ENCODE data around the gene TPRX2.
"Not testable (repeated sequence)": the region's sequence is repeated elsewhere in the genome, so short reads cannot be mapped to it uniquely, and the experiment has no call there.

TPRX2 gene

DNA sequence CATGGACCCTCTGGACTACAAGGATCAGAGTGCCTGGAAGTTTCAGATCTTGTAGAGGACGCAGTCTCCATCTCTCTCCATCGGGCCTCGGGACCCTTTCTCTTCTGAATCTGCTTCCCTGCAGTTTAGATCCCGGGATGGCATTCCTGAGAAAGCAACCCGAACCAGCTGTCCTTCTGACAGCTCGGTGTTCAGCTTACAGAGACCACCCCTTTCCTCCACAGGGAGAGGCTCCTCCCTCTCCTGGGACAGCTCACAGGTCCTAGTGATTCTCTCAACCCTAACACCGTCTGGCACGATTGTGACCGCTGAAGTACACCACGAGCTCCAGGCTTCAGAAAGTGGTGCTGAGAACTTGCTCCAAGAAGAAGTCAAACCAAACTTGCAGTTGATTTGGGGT lies 19.1 kb upstream of the TPRX2 start:
- no peak for DNase-seq
- Histone ChIP-seq H3K36me3 (no peaks in the 10 kb centered on the region), H3K4me3 (ENCODE audit: low read depth, low read length) (no peak overlapping the region), H3K9me3 (no peaks in the 10 kb centered on the region), H3K27me3 (no peaks in the 10 kb centered on the region), H3K4me1 (no peaks in the 10 kb centered on the region)
- TF ChIP-seq CTCF (IDR thresholded peaks at IDR 0.05; ENCODE audit: low read depth, low read length), result no peak

DNA sequence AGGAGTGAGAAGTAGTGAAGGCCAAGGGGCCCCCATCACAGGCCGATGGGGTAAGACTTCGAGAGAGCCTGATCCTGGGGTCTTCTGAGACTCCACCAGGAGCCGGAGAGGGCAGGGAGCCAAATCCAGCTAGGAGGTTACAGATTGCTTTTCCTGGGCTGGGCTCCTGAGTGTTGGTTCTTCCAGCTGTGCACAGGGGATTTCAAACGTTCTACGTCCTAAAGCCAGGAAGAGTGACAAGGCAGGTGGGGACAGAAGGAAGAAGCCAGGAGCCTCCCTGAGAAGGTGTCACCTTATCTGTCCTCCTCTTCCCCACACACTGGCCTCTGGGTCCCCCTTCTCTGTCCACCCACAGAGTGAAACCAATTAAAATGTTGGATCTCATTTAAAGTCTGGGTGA lies 16.1 kb upstream of the TPRX2 start:
- no peaks in the 10 kb centered on the region for H3K36me3 ChIP-seq
- no peaks in the 10 kb centered on the region for H3K4me1 ChIP-seq
- H3K9me3 ChIP-seq, result no peaks in the 10 kb centered on the region
- no peak overlapping the region for H3K4me3 ChIP-seq (ENCODE audit: low read depth, low read length)
- TF ChIP-seq CTCF (IDR thresholded peaks at IDR 0.05; ENCODE audit: low read depth, low read length), result no peak
- no peak for DNase-seq
- H3K27me3 ChIP-seq, result no peaks in the 10 kb centered on the region

DNA sequence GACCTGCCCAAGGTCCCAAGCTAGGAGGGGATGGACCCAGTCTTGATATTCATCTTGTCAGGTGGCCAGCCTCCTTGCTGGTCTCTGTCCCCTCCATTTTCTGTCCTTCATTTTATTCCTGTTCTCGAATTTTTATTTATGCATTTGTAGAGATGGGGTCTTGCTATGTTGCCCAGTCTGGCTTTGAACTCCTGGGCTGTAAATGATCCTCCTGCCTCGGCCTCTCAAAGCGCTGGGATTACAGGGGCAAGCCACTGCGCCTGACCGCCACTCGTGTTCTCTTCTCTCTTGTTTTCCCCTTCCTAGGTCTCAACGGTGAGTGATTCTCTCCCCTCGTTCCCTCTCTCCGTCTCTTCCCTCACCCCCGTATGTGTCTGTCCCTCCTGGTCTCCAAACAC lies 10.6 kb upstream of the TPRX2 start:
- H3K27me3 ChIP-seq, result peaks cover 28% of the 10 kb centered on the region
- no peaks in the 10 kb centered on the region for H3K36me3 ChIP-seq
- H3K4me1 ChIP-seq, result no peaks in the 10 kb centered on the region
- TF ChIP-seq CTCF (IDR thresholded peaks at IDR 0.05; ENCODE audit: low read depth, low read length), result no peak
- DNase-seq, result no peak
- H3K4me3 ChIP-seq (ENCODE audit: low read depth, low read length), result no peak overlapping the region
- H3K9me3 ChIP-seq, result no peaks in the 10 kb centered on the region

GRCh38 chr19:47848823-47849473 lies 10.1 kb upstream of the TPRX2 start:
- H3K4me3 ChIP-seq (ENCODE audit: low read depth, low read length), result no peak overlapping the region
- TF ChIP-seq CTCF (IDR thresholded peaks at IDR 0.05; ENCODE audit: low read depth, low read length), result peak; percentile 53
- peaks cover 28% of the 10 kb centered on the region for H3K27me3 ChIP-seq
- H3K36me3 ChIP-seq, result no peaks in the 10 kb centered on the region
- no peak for DNase-seq
- no peaks in the 10 kb centered on the region for H3K4me1 ChIP-seq
- H3K9me3 ChIP-seq, result no peaks in the 10 kb centered on the region

DNA sequence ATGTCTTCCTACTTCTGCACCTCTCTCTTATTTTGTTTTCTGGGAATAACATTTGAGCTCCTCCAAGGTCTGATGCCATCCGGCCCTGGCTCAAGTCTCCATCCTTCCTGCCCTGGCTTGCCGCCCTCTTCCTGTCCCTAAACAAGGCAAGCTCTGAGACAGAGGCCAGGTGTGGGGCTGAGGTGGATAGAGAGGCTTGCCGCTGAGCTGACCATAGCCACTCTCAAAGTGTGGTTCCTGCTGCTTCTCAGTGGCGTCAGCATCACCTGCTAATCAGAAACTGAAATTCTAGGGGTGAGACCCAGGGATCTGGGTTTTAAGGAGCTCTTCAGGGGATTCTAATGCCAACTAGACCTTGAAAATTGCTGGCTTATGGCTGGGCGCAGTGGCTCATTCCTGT lies 6.0 kb upstream of the TPRX2 start:
- TF ChIP-seq CTCF (IDR thresholded peaks at IDR 0.05; ENCODE audit: low read depth, low read length), result no peak
- H3K4me1 ChIP-seq, result no peaks in the 10 kb centered on the region
- H3K27me3 ChIP-seq, result peaks cover 28% of the 10 kb centered on the region
- no peaks in the 10 kb centered on the region for H3K9me3 ChIP-seq
- no peak for DNase-seq
- no peaks in the 10 kb centered on the region for H3K36me3 ChIP-seq
- no peak overlapping the region for H3K4me3 ChIP-seq (ENCODE audit: low read depth, low read length)

DNA sequence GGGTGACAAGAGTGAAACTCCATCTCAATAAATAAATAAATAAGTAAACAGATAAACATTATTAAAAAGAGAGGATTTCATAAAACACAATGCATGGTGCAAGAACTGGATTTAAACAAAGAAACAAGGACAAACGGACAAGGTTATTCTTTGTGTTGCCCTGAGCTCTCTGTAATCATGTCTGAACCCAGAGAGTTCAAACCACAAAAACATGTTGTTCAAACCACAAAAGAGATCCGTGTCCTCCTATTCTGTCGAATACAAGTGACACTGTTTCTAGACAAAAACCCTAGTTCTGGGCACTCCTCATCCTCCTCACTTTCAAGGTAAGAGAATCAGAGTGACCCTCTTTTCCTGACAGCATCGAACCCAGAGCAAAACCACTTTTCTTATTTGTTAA lies 4.6 kb upstream of the TPRX2 start:
- no peaks in the 10 kb centered on the region for H3K4me1 ChIP-seq
- no peaks in the 10 kb centered on the region for H3K9me3 ChIP-seq
- H3K36me3 ChIP-seq, result no peaks in the 10 kb centered on the region
- DNase-seq, result no peak
- no peak for TF ChIP-seq CTCF (IDR thresholded peaks at IDR 0.05; ENCODE audit: low read depth, low read length)
- peaks cover 20% of the 10 kb centered on the region for H3K27me3 ChIP-seq
- no peak overlapping the region for H3K4me3 ChIP-seq (ENCODE audit: low read depth, low read length)

DNA sequence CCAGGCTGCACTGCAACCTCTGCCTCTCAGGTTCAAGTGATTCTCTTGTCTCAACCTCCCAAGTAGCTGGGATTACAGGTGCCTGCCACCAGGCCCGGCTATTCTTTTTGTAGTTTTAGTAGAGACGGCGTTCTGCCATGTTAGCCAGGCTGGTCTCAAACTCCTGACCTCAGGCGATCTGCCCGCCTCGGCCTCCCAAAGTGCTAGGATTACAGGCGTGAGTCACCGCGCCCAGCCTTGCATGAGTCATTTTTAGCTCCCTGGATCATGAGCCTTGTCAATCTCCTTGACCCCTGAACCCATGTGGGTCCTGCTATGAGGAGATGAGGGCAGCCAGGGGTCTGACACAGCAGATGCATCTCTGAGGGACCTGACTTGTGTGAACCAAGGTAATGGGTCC lies 804 bp upstream of the TPRX2 start:
- H3K27me3 ChIP-seq; DNase-seq; H3K9me3 ChIP-seq; H3K36me3 ChIP-seq; H3K4me3 ChIP-seq (ENCODE audit: low read depth, low read length); H3K4me1 ChIP-seq: not testable (repeated sequence)

DNA sequence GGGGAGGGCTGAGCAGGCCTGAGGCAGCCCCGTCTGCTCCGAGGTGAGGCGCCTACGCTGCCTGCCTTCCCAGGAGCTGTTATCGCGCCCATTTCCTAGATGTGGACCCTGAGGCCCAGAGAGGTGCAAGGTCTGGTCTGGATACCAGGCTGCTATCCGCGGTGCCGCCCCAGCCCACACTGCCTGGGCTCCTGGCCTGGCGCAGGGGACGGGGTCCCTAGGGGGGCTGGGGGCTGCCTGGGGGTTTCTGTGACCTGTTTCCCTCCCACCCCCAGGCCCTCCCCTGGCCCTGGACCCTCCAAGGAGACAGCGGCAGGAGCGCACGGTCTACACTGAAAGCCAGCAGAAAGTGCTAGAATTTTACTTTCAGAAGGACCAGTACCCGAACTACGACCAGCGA lies 803 bp downstream of the TPRX2 start:
- H3K36me3 ChIP-seq; H3K9me3 ChIP-seq; H3K4me1 ChIP-seq; H3K27me3 ChIP-seq; DNase-seq; H3K4me3 ChIP-seq (ENCODE audit: low read depth, low read length): not testable (repeated sequence)

All from BE2C (cell line).